A549 (cell line): ENCODE data around the gene SHF. TPM values are rescaled to one million over a fixed set of nuclear protein-coding genes. Genes with fewer than 3 reads are reported as not detected.

Source experiments
- ATAC-seq, 2 experiments: fragments of 200-7000 bp in 1 of 2; fragments of >200 bp in 1 of 2; cut with Nextera tagmentation in 1 of 2; cut with Tn5 transposase in 1 of 2; 3 replicates each; pipeline versions ENCODE4 v1.8.0 to v1.9.1; 2018 to 2020; ENCODE audit warnings: mild to moderate bottlenecking in 1 of 2, moderate library complexity in 1 of 2
- CTCF ChIA-PET: fragments of 300-600 bp; sonication (Branson Sonifier 250); formaldehyde crosslinking; extraction: SDS; loops from one replicate; lab custom pipeline; 2021; ENCODE audit warnings: antibody characterized with exemption, inconsistent platforms; lab: Yijun Ruan, JAX
- POLR2A ChIA-PET: fragments of 350-600 bp; formaldehyde crosslinking; extraction: SDS; loops from one replicate; lab custom pipeline; 2021; ENCODE audit warnings: antibody characterized with exemption, inconsistent platforms; lab: Yijun Ruan, JAX
- DNase-seq, 2 experiments: peaks; one replicate each; pipeline versions ENCODE4 v3.0.0 to v3.0.0-alpha.2; 2011 to 2016; ENCODE audit warnings: low read depth in 1 of 2, low spot score in 1 of 2
- FAIRE-seq: peaks from 2 replicates; lab custom pipeline; 2011; peaks lifted over from hg19 to GRCh38; lab: Jason Lieb, UNC
- H3K27ac ChIP-seq, 2 experiments: fragments of >200 bp; sonication (Bioruptor Twin); formaldehyde crosslinking; 3 replicates each; pipeline ENCODE4 v1.5.1; 2016 to 2017
- H3K4me1 ChIP-seq: fragments of >200 bp; sonication (Bioruptor Twin); formaldehyde crosslinking; 3 replicates; pipeline ENCODE4 v1.6.1; 2016
- H3K4me2 ChIP-seq: fragments of >200 bp; sonication (Bioruptor Twin); formaldehyde crosslinking; 3 replicates; pipeline ENCODE4 v1.6.1; 2016
- H3K4me3 ChIP-seq: fragments of >200 bp; sonication (Bioruptor Twin); formaldehyde crosslinking; 3 replicates; pipeline ENCODE4 v1.5.1; 2016
- H3K9me3 ChIP-seq: fragments of >200 bp; sonication (Bioruptor Twin); formaldehyde crosslinking; 3 replicates; pipeline ENCODE4 v1.6.1; 2016
- ATOH8 ChIP-seq: fragments of 250-450 bp; sonication (Bioruptor Pico); IDR thresholded peaks from 2 replicates; pipeline ENCODE4 v1.5.0; 2020; ENCODE audit warnings: low read depth, mild to moderate bottlenecking, moderate library complexity
- BHLHE40 ChIP-seq: IDR thresholded peaks from 2 replicates; pipeline ENCODE4 v1.6.1; 2012; ENCODE audit warnings: low read depth, low read length, inconsistent platforms
- EHF ChIP-seq: fragments of 250-450 bp; sonication (Bioruptor Pico); IDR thresholded peaks from 2 replicates; pipeline ENCODE4 v1.5.0; 2020; ENCODE audit warnings: mild to moderate bottlenecking
- FOSL2 ChIP-seq, 2 experiments: fragments of 450-650 bp in 1 of 2; fragments of >200 bp in 1 of 2; sonication (Bioruptor Twin) in 1 of 2; formaldehyde crosslinking; IDR thresholded peaks; 2 replicates each; pipeline versions ENCODE4 v1.5.0 to v1.6.1; 2016 to 2020; ENCODE audit warnings: mild to moderate bottlenecking in 1 of 2, moderate library complexity in 1 of 2
- FOXS1 ChIP-seq: fragments of 250-450 bp; sonication (Bioruptor Pico); IDR thresholded peaks from 2 replicates; pipeline ENCODE4 v1.5.0; 2020; ENCODE audit warnings: mild to moderate bottlenecking, moderate library complexity
- GATA3 ChIP-seq: IDR thresholded peaks from 2 replicates; pipeline ENCODE4 v1.6.1; 2012; ENCODE audit warnings: borderline replicate concordance
- HDAC2 ChIP-seq: fragments of 200-600 bp; sonication (generic); IDR thresholded peaks from 2 replicates; pipeline ENCODE4 v1.6.1; 2016
- HEYL ChIP-seq: fragments of 250-450 bp; sonication (Bioruptor Pico); IDR thresholded peaks from 2 replicates; pipeline ENCODE4 v1.8.0; 2021; ENCODE audit warnings: mild to moderate bottlenecking, moderate library complexity
- HOXA7 ChIP-seq: fragments of 250-450 bp; sonication (Bioruptor Pico); IDR thresholded peaks from 2 replicates; pipeline ENCODE4 v1.5.0; 2020; ENCODE audit warnings: mild to moderate bottlenecking, moderate library complexity
- HOXB13 ChIP-seq: fragments of 250-450 bp; sonication (Bioruptor Pico); IDR thresholded peaks from 2 replicates; pipeline ENCODE4 v1.5.0; 2020; ENCODE audit warnings: low read depth, mild to moderate bottlenecking, moderate library complexity
- JUN ChIP-seq, 2 experiments: fragments of >200 bp; sonication (Bioruptor Twin); formaldehyde crosslinking; IDR thresholded peaks; 2 replicates in 1 of 2; 3 replicates in 1 of 2; pipeline ENCODE4 v1.6.1; 2016 to 2017
- KDM1A ChIP-seq: fragments of 200-600 bp; sonication (generic); IDR thresholded peaks from 2 replicates; pipeline ENCODE4 v1.6.1; 2016; ENCODE audit warnings: low read depth, mild to moderate bottlenecking
- MAFK ChIP-seq: fragments of 450-650 bp; IDR thresholded peaks from 2 replicates; pipeline ENCODE4 v1.6.1; 2014; ENCODE audit not compliant: partially characterized antibody
- POLR2AphosphoS2 ChIP-seq: conservative IDR thresholded peaks from 2 replicates; pipeline ENCODE4 v1.6.1; 2012; ENCODE audit warnings: low read length, improper control_type of control experiment, inconsistent platforms
- RCOR1 ChIP-seq: fragments of 150-350 bp; IDR thresholded peaks from 2 replicates; pipeline ENCODE4 v1.6.1; 2014; ENCODE audit warnings: antibody characterized with exemption, low read length, low read depth
- REST ChIP-seq: fragments of 200-600 bp; sonication (generic); IDR thresholded peaks from 2 replicates; pipeline ENCODE4 v1.6.1; 2016; ENCODE audit warnings: antibody characterized with exemption, mild to moderate bottlenecking, moderate library complexity
- SMC3 ChIP-seq: fragments of >200 bp; sonication (Bioruptor Twin); formaldehyde crosslinking; IDR thresholded peaks from 3 replicates; pipeline ENCODE4 v1.6.1; 2018; ENCODE audit warnings: inconsistent platforms
- SREBF2 ChIP-seq: fragments of 450-650 bp; IDR thresholded peaks from 2 replicates; pipeline ENCODE4 v1.6.1; 2014; ENCODE audit warnings: mild to moderate bottlenecking, moderate library complexity
- TP53 ChIP-seq: fragments of 250-450 bp; sonication (Bioruptor Pico); IDR thresholded peaks from 2 replicates; pipeline ENCODE4 v1.5.0; 2021; ENCODE audit warnings: mild to moderate bottlenecking, moderate library complexity
- ZC3H11A ChIP-seq: fragments of 450-650 bp; IDR thresholded peaks from 2 replicates; pipeline ENCODE4 v1.6.1; 2014; ENCODE audit warnings: antibody characterized with exemption, mild to moderate bottlenecking
- ZNF302 ChIP-seq: fragments of 250-450 bp; sonication (Bioruptor Pico); IDR thresholded peaks from 2 replicates; pipeline ENCODE4 v1.9.0; 2021; ENCODE audit warnings: inconsistent platforms, mild to moderate bottlenecking, moderate library complexity
- WGBS: methylation state at CpG from one replicate; pipeline ENCODE4 v1.1.6; 2017; ENCODE audit errors: missing lambda C conversion rate; 5-methylcytosine and 5-hydroxymethylcytosine counted together
- polyA plus RNA-seq, 4 experiments: library from polyadenylated mRNA; depleted of rRNA in 3 of 4; stranded (reverse); fragments of >200 nt; fragmentation: RNase III in 1 of 4; extraction: RNeasy Plus Mini Kit Qiagen cat#74134 plus additional on column Dnase treatment in 1 of 4; gene quantifications; 2 replicates in 3 of 4; 3 replicates in 1 of 4; pipeline ENCODE4 v1.2.3, GENCODE V29; 2011 to 2017

Gene SHF
- polyA plus RNA-seq, 2 of the 4 experiments (the other 2 are of a cell fraction), result 0.36 to 0.85 TPM

GRCh38 chr15:45156744-45157455 is 30.9 kb downstream of the SHF start:
- TF ChIP-seq HDAC2, result no peak
- TF ChIP-seq TP53 (CRISPR knock-in tag), result no peak
- no peak for TF ChIP-seq EHF (CRISPR knock-in tag)
- no peak for TF ChIP-seq ZNF302 (CRISPR knock-in tag)
- no peak for TF ChIP-seq HOXB13 (CRISPR knock-in tag)
- no peak for TF ChIP-seq ZC3H11A
- TF ChIP-seq JUN (IDR thresholded peaks at IDR 0.05), result no peak
- TF ChIP-seq HOXA7 (CRISPR knock-in tag), result no peak
- TF ChIP-seq SREBF2, result no peak
- TF ChIP-seq KDM1A, result no peak
- no peak for TF ChIP-seq RCOR1
- no peak for TF ChIP-seq BHLHE40
- TF ChIP-seq ATOH8 (CRISPR knock-in tag), result no peak
- no peak for TF ChIP-seq SMC3
- no peak for TF ChIP-seq GATA3
- no peak for TF ChIP-seq FOSL2 (IDR thresholded peaks at IDR 0.05)
- no peak for TF ChIP-seq FOSL2 (CRISPR knock-in tag; IDR thresholded peaks at IDR 0.05)
- TF ChIP-seq REST, result no peak

GRCh38 chr15:45155739-45156138 is 32.0 kb downstream of the SHF start:
- Histone ChIP-seq H3K9me3 (no peaks in the 10 kb centered on the region), H3K27ac (no peak overlapping the region), H3K4me1 (no peaks in the 10 kb centered on the region), H3K4me2 (no peak overlapping the region), H3K4me3 (no peak overlapping the region)
- TF ChIP-seq JUN (IDR thresholded peaks at IDR 0.05), result no peak
- no peak for TF ChIP-seq ATOH8 (CRISPR knock-in tag)
- TF ChIP-seq MAFK, result no peak
- TF ChIP-seq FOXS1 (CRISPR knock-in tag), result no peak
- TF ChIP-seq POLR2AphosphoS2, result no peak
- no peak for TF ChIP-seq REST
- no peak for TF ChIP-seq HEYL (CRISPR knock-in tag)
- ATAC-seq (no peak), DNase-seq (no peak), FAIRE-seq (no peak)
- 95% methylated on average over 8 of the region's 8 CpGs for WGBS
- ChIA-PET POLR2A (no interaction called here), CTCF (interaction anchor here (1.0 to 1.8 kb wide), 3 partner anchors 38 to 50 kb away, joined by 3 to 5 read pairs (median 5); no protein-coding TSS in a partner anchor)

More at GRCh38 chr15:45156744-45157455, 30.9 kb downstream of the SHF start:
- no peak for FAIRE-seq
- H3K4me2 ChIP-seq, result no peak overlapping the region
- CTCF ChIA-PET, result interaction anchor here (0.8 to 1.8 kb wide), 4 partner anchors 39 to 301 kb away, joined by 4 to 5 read pairs (median 4); no protein-coding TSS in a partner anchor
- WGBS, result 91% methylated on average over 6 of the region's 7 CpGs
- no peak overlapping the region for H3K4me3 ChIP-seq
- ATAC-seq, result no peak
- no peaks in the 10 kb centered on the region for H3K4me1 ChIP-seq
- no peak overlapping the region for H3K27ac ChIP-seq
- POLR2A ChIA-PET, result no interaction called here
- H3K9me3 ChIP-seq, result no peaks in the 10 kb centered on the region
- DNase-seq, result no peak
